H4 (cell line): ENCODE results near the gene CDK11A. TPM values are rescaled to one million over a fixed set of nuclear protein-coding genes. Genes with fewer than 3 reads are reported as not detected.
"Not testable (repeated sequence)": the region's sequence is repeated elsewhere in the genome, so short reads cannot be mapped to it uniquely, and the experiment has no call there.

Experiments
- DNase-seq: peaks from one replicate; pipeline ENCODE4 v3.0.0-alpha.2; 2015; ENCODE audit warnings: low spot score
- total RNA-seq: library from RNA; depleted of rRNA; stranded (reverse); fragments of >200 nt; shearing (Covaris generic); gene quantifications from 2 replicates; pipeline ENCODE4 v1.2.3, GENCODE V29; 2014

CDK11A gene
- total RNA-seq, 1 experiment from 2014 or later = 7.0 TPM

- DNase-seq = not testable (repeated sequence)
Observed at GRCh38 chr1:1726088-1726487, 1.9 kb upstream of the CDK11A start.

GRCh38 chr1:1721201-1721600 is 3.0 kb downstream of the CDK11A start:
- DNase-seq = no peak

GRCh38 chr1:1715109-1715883 is 8.9 kb downstream of the CDK11A start:
- DNase-seq = not testable (repeated sequence)

GRCh38 chr1:1707897-1708296 is 16.3 kb downstream of the CDK11A start:
- DNase-seq = not testable (repeated sequence)

GRCh38 chr1:1707241-1707640 is 16.9 kb downstream of the CDK11A start:
- not testable (repeated sequence) for DNase-seq

GRCh38 chr1:1705623-1706022 is 18.5 kb downstream of the CDK11A start:
- not testable (repeated sequence) for DNase-seq

- not testable (repeated sequence) for DNase-seq
Observed at GRCh38 chr1:1704284-1704957, 19.7 kb downstream of the CDK11A start.

- no peak for DNase-seq
Observed at GRCh38 chr1:1703796-1704195, 20.4 kb downstream of the CDK11A start.

- DNase-seq = not testable (repeated sequence)
Observed at GRCh38 chr1:1702506-1702905, 21.7 kb downstream of the CDK11A start.

GRCh38 chr1:1700557-1700956 is 23.6 kb downstream of the CDK11A start:
- DNase-seq = not testable (repeated sequence)

- DNase-seq = not testable (repeated sequence)
Observed at GRCh38 chr1:1700067-1700466, 24.1 kb downstream of the CDK11A start.

- not testable (repeated sequence) for DNase-seq
Observed at GRCh38 chr1:1699061-1699460, 25.1 kb downstream of the CDK11A start.

- DNase-seq = not testable (repeated sequence)
Observed at GRCh38 chr1:1697358-1698183, 26.6 kb downstream of the CDK11A start.

GRCh38 chr1:1696431-1697357 is 27.5 kb downstream of the CDK11A start:
- not testable (repeated sequence) for DNase-seq

GRCh38 chr1:1692714-1693647 is 31.2 kb downstream of the CDK11A start, which contains the start of gene SLC35E2B:
TSS of gene SLC35E2B (minus strand) at chr1:1692795. CDS start at chr1:1676699, 16,096 bp downstream.
- DNase-seq = peak; percentile 83

- not testable (repeated sequence) for DNase-seq
Observed at GRCh38 chr1:1692324-1692713, 31.8 kb downstream of the CDK11A start.

- DNase-seq = not testable (repeated sequence)
Observed at GRCh38 chr1:1691443-1691842, 32.7 kb downstream of the CDK11A start.

- DNase-seq = not testable (repeated sequence)
Observed at GRCh38 chr1:1689526-1689925, 34.6 kb downstream of the CDK11A start.

- DNase-seq = no peak
Observed at GRCh38 chr1:1687846-1688245, 36.3 kb downstream of the CDK11A start.
